Adrenal gland (tissue), 12 donors: ENCODE measurements around the gene PRKD3. TPM values are rescaled to one million over a fixed set of nuclear protein-coding genes. Genes with fewer than 3 reads are reported as not detected.

Experiments used
- DNase-seq, 7 donors: peaks; one replicate each; pipeline ENCODE4 v3.0.0-alpha.2; 2019 to 2020
- H3K27ac ChIP-seq, 5 donors: fragments of 200-600 bp; sonication (generic) in 4 of 5; 1 replicate in 3 of 5; 2 replicates in 2 of 5; pipeline versions ENCODE4 v1.5.1 to v1.8.0; 2016 to 2020; ENCODE audit warnings: mild to moderate bottlenecking in 1 of 5
- H3K27me3 ChIP-seq: fragments of 200-600 bp; 2 replicates; pipeline ENCODE4 v1.8.0; 2021
- H3K36me3 ChIP-seq, 2 donors: fragments of 200-600 bp; replicated peaks in 1 of 2; 1 replicate in 1 of 2; 2 replicates in 1 of 2; pipeline versions ENCODE4 v1.5.1 to v1.8.0; 2018 to 2022
- H3K4me1 ChIP-seq, 2 donors: fragments of 200-600 bp; replicated peaks in 1 of 2; 1 replicate in 1 of 2; 2 replicates in 1 of 2; pipeline versions ENCODE4 v1.5.1 to v1.8.0; 2018 to 2021
- H3K4me3 ChIP-seq, 4 donors: fragments of 200-600 bp; sonication (generic) in 3 of 4; one replicate each; pipeline ENCODE4 v1.5.1; 2016 to 2018
- H3K9me3 ChIP-seq, 3 donors: fragments of 200-600 bp; sonication (generic) in 1 of 3; replicated peaks in 1 of 3; 1 replicate in 2 of 3; 2 replicates in 1 of 3; pipeline versions ENCODE4 v1.5.1 to v1.8.0; 2016 to 2021
- POLR2A ChIP-seq, 2 donors: fragments of 450-650 bp; IDR thresholded peaks; one replicate each; pipeline ENCODE4 v1.6.1; 2017; ENCODE audit warnings: antibody characterized with exemption in 2 of 2, mild to moderate bottlenecking in 2 of 2, moderate library complexity in 1 of 2
- WGBS, 4 donors: extraction: QIAGEN DNeasy Blood & Tissue Kit in 2 of 4; methylation state at CpG; one replicate each; pipeline versions ENCODE4 v1.1.5 to v1.1.7; 2013 to 2017; 5-methylcytosine and 5-hydroxymethylcytosine counted together
- intact Hi-C, 2 donors: fragments of 100-400 bp; cut with DNase I; formaldehyde crosslinking; loops; one replicate each; pipeline versions ENCODE4 v1.14.1 to v1.15.0; 2022 to 2023
- polyA plus RNA-seq, 3 donors: library from polyadenylated mRNA; stranded (reverse); fragments of 200-250 nt in 2 of 3; fragments of 350-450 nt in 1 of 3; fragmentation: Illumina TruSeq in 1 of 3; extraction: RNeasy Lipid Tissue Mini Kit (QIAGEN cat#74804) in 1 of 3; gene quantifications; one replicate each; pipeline ENCODE4 v1.2.3, GENCODE V29; 2013 to 2014
- total RNA-seq, 9 donors: library from RNA; depleted of rRNA in 4 of 9; stranded (reverse); fragments of >200 nt in 4 of 9; fragments of 120-200 nt in 1 of 9; fragmentation: NEBNext Ultra II Directional in 1 of 9; extraction: Animal tissue kit (Norgen Biotek cat#: 25700) in 1 of 9; gene quantifications; one replicate each; pipeline versions ENCODE4 v1.1.0 to v1.2.4, GENCODE V29; 2013 to 2023
- TF ChIP-seq, protein P1 (sequence below), 6 experiments: fragments of 450-650 bp in 4 of 6; fragments of 200-600 bp in 2 of 6; sonication (generic) in 1 of 6; IDR thresholded peaks; 1 replicate in 5 of 6; 2 replicates in 1 of 6; pipeline versions ENCODE4 v1.5.1 to v1.8.0; 2016 to 2021; ENCODE audit warnings: antibody characterized with exemption in 6 of 6, mild to moderate bottlenecking in 2 of 6, moderate library complexity in 1 of 6
- donor health status: healthy with polysubstance abuse.
- donor health status: Bipolar disorder and iron deficiency.
- donor health status: DM: yes; HTN: yes; CAD: no.
- donor health status: DM: no; HTN: no; CAD: no.
- donor health status: DM: no; HTN: no; CAD: no.
- donor health status: DM: yes; HTN: yes; CAD: no.

Gene PRKD3
- total and polyA plus RNA-seq, 12 donors = 10.9 to 136 (median 49.3) TPM

DNA sequence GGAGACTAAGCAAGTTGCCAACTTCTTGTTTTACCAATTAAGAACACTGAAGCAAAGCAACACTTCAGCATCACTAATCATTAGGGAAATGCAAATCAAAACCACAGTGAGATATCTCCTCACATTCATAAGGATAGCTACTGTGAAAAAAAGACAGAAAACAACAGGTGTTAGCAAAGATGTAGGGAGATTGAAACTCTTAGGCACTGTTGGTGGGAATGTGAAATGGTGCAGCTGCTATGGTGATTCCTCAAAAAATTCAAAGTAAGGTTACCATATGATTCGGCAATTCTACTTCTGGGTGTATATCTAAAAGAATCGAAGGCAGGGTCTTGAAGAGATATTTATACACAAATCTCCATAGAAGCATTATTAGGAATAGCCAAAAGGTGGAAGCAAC is 8.6 kb upstream of the PRKD3 start:
- TF ChIP-seq POLR2A (IDR thresholded peaks at IDR 0.05) = no peak
- TF ChIP-seq, protein P1, sequence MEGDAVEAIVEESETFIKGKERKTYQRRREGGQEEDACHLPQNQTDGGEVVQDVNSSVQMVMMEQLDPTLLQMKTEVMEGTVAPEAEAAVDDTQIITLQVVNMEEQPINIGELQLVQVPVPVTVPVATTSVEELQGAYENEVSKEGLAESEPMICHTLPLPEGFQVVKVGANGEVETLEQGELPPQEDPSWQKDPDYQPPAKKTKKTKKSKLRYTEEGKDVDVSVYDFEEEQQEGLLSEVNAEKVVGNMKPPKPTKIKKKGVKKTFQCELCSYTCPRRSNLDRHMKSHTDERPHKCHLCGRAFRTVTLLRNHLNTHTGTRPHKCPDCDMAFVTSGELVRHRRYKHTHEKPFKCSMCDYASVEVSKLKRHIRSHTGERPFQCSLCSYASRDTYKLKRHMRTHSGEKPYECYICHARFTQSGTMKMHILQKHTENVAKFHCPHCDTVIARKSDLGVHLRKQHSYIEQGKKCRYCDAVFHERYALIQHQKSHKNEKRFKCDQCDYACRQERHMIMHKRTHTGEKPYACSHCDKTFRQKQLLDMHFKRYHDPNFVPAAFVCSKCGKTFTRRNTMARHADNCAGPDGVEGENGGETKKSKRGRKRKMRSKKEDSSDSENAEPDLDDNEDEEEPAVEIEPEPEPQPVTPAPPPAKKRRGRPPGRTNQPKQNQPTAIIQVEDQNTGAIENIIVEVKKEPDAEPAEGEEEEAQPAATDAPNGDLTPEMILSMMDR (IDR thresholded peaks at IDR 0.05) = no peak
- intact Hi-C loops = no loop called here
- Histone ChIP-seq H3K4me1 (no peaks in the 10 kb centered on the region), H3K27ac (no peak overlapping the region), H3K4me3 (no peak overlapping the region), H3K36me3 (no peaks in the 10 kb centered on the region), H3K9me3 (no peaks in the 10 kb centered on the region), H3K27me3 (no peaks in the 10 kb centered on the region)
- WGBS, 4 donors = 64 to 86% (median 76%) methylated on average over 2 of the region's 2 CpGs
- no peak for DNase-seq

DNA sequence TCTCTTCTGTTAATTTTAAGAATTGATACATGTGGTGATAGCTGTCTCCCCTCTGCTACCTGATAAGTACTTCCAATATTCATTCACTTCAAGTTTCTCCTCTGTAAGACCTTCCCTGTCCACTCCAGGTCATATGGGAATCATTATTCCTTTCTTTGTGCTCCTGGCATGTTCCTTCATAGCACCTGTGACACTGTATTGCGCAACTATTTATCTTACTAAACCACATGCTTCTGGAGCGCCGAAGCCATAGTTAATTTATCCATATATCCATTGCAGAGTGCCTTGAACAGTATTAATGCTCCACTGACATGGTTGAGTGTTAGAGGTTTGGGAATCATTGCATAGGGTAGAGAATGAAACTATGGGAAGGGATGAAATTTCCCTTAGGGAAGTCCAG is 7.9 kb upstream of the PRKD3 start:
- 90 to 96% (median 91%) methylated on average over 3 of the region's 3 CpGs for WGBS, 4 donors
- no peak overlapping the region for H3K4me3 ChIP-seq
- intact Hi-C loops = no loop called here
- no peaks in the 10 kb centered on the region for H3K36me3 ChIP-seq
- no peaks in the 10 kb centered on the region for H3K9me3 ChIP-seq
- no peaks in the 10 kb centered on the region for H3K27me3 ChIP-seq
- no peaks in the 10 kb centered on the region for H3K4me1 ChIP-seq
- no peak for DNase-seq
- no peak for TF ChIP-seq POLR2A (IDR thresholded peaks at IDR 0.05)
- TF ChIP-seq, protein P1 (IDR thresholded peaks at IDR 0.05) = no peak
- no peak overlapping the region for H3K27ac ChIP-seq

DNA sequence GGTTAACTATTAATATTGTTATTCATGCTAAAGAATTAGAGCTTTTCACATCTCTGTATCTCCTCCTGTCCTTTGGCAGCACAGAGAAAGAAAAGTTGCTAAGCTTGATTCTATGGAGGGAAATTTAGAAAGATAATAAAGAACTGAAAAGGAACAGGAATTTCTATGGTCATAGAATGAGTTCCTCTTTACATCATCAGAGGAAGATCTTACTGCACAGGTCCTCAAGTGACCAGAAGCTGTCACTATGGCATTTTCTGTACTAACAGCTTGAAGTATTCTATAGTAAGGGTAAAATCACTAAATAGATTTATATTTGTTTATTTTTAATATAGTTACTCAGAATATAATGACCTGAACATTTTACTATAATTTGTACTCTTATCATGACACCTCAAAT is 6.0 kb upstream of the PRKD3 start:
- H3K4me1 ChIP-seq = peaks cover 4 to 12% of the 10 kb centered on the region in 2 donors
- H3K27me3 ChIP-seq = no peaks in the 10 kb centered on the region
- DNase-seq = no peak
- H3K27ac ChIP-seq = no peak overlapping the region
- intact Hi-C loops = no loop called here
- H3K9me3 ChIP-seq = no peaks in the 10 kb centered on the region
- H3K4me3 ChIP-seq = no peak overlapping the region
- H3K36me3 ChIP-seq = no peaks in the 10 kb centered on the region
- TF ChIP-seq POLR2A (IDR thresholded peaks at IDR 0.05) = no peak
- TF ChIP-seq, protein P1 (IDR thresholded peaks at IDR 0.05) = no peak

DNA sequence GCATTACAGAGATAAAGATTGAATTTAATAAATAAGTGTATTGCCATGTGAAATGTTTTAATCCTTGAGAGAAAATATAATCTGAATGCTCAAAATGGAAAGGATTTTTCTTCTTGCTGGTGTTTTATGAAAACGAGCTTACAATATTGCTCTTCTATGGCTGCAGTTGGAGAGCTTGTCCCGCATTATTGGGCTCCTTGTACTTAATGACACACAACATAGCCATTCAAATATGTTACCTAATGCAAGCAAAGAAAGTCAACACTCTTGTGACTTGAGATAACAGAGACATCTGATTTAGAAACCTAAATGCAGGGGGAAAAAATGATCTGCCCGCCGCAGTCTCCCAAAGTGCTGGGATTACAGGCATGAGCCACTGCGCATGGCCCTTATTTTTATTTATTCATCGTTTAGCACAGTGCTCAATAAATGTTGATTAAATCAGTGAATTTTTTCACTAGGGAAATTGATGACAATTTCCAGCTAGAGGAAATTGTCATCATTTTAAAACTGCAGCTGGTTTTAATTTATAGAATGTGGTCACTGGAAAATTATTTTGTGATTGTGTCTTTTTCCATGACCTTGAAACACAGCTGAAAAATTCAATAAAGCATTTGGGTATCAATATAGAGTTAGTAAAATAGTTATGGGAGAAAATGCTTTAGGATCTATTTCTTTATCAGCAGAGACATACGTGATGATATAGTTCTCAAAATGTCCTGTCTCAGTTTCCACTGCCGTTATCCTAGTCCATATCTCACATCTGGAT is 2.4 kb upstream of the PRKD3 start:
- H3K27me3 ChIP-seq = no peaks in the 10 kb centered on the region
- no peak for DNase-seq
- H3K36me3 ChIP-seq = no peaks in the 10 kb centered on the region
- H3K4me3 ChIP-seq = peak overlapping the region in 1 of 4 donors; percentile 96
- no peaks in the 10 kb centered on the region for H3K9me3 ChIP-seq
- TF ChIP-seq, protein P1 (IDR thresholded peaks at IDR 0.05) = no peak
- TF ChIP-seq POLR2A (IDR thresholded peaks at IDR 0.05) = no peak
- intact Hi-C loops = no loop called here
- WGBS, 4 donors = 76 to 80% (median 77%) methylated on average over 8 of the region's 8 CpGs
- peak overlapping the region in 3 of 5 donors; percentile 94 to 98 (median 96) for H3K27ac ChIP-seq
- peaks cover 16 to 27% of the 10 kb centered on the region in 2 donors for H3K4me1 ChIP-seq
